Right ventricle myocardium inferior (tissue), 1 donor: ENCODE data around the gene NSUN4. TPM values are rescaled to one million over a fixed set of nuclear protein-coding genes. Genes with fewer than 3 reads are reported as not detected.

Experiments used
- total RNA-seq: library from RNA; stranded (reverse); fragmentation: NEBNext Ultra II Directional; extraction: Animal tissue kit (Norgen Biotek cat#: 25700); gene quantifications from one replicate; pipeline ENCODE4 v1.2.1, GENCODE V29; 2021
- donor health status: DM: no; HTN: yes; CAD: no; lungs with severe emphysema.

The NSUN4 gene
- total RNA-seq, 1 donor from 2014 or later, result 14.0 TPM

Other genes with a start within 250 kb of the NSUN4 start
- 22.6 TPM for gene PIK3R3, start 208.2 kb upstream of the NSUN4 start, total RNA-seq
- 1.1 TPM for gene TSPAN1, start 165.7 kb upstream of the NSUN4 start, total RNA-seq
- gene P3R3URF, start 164.3 kb upstream of the NSUN4 start, total RNA-seq, result not detected
- gene POMGNT1, start 142.4 kb upstream of the NSUN4 start, total RNA-seq, result 129 TPM
- gene LURAP1, start 137.5 kb upstream of the NSUN4 start, total RNA-seq, result 6.0 TPM
- 0.73 TPM for gene RAD54L, start 93.0 kb upstream of the NSUN4 start, total RNA-seq
- gene LRRC41, start 37.2 kb upstream of the NSUN4 start, total RNA-seq, result 35.8 TPM
- gene UQCRH, start 37.1 kb upstream of the NSUN4 start, total RNA-seq, result 1,208 TPM
- gene FAAH, start 53.5 kb downstream of the NSUN4 start, total RNA-seq, result 5.5 TPM
- gene DMBX1, start 149.0 kb downstream of the NSUN4 start, total RNA-seq, result not detected
- gene KNCN, start 210.8 kb downstream of the NSUN4 start, total RNA-seq, result not detected